ENCODE measurements around the gene PLXNA3. TPM values are rescaled to one million over a fixed set of nuclear protein-coding genes. Genes with fewer than 3 reads are reported as not detected.

PLXNA3 gene
- total and polyA plus RNA-seq, 10 of the 15 experiments (the other 5 are each of a cell fraction or from before 2014, with no cell fraction given): 0.26 to 26.8 (median 3.4) TPM

GRCh38 chrX:154512879-154513553 lies 54.9 kb downstream of the PLXNA3 start:
- DNase-seq (ENCODE audit: low read depth, low spot score) (no peak), ATAC-seq (no peak), FAIRE-seq (no peak)
- ChIA-PET SMC1A (ENCODE audit: uncharacterized antibody, unreplicated experiment) (interaction anchor here (1.1 kb wide), 1 partner anchor 14 kb away, joined by 3 read pairs; no protein-coding TSS in a partner anchor), RAD21 (ENCODE audit: unreplicated experiment) (no interaction called here), POLR2A (no interaction called here), CTCF (no interaction called here)
- Histone ChIP-seq H2AFZ (ENCODE audit: control insufficient read depth, low read depth, low read length) (no peak overlapping the region), H3K9me3 (replicated peaks; ENCODE audit: control insufficient read depth, insufficient read depth, low read length) (no peaks in the 10 kb centered on the region; the same call in 2 of the 3 replicates), H4K20me1 (ENCODE audit: control insufficient read depth, insufficient read depth) (no peaks in the 10 kb centered on the region), H3K27me3 (replicated peaks in 1 of 2; ENCODE audit: control insufficient read depth in 2 of 2, insufficient read depth in 2 of 2, low read length in 1 of 2) (no peaks in the 10 kb centered on the region), H3K36me3 (ENCODE audit: control insufficient read depth in 2 of 2, insufficient read depth in 2 of 2, low read length in 1 of 2) (no peaks in the 10 kb centered on the region), H3K4me1 (ENCODE audit: control insufficient read depth, insufficient read depth, low read length) (no peaks in the 10 kb centered on the region), H3K79me2 (ENCODE audit: control insufficient read depth, insufficient read depth, low read length) (no peaks in the 10 kb centered on the region; the same call in none of the 2 replicates), H3K9ac (ENCODE audit: control insufficient read depth, insufficient read depth, low read length) (no peak overlapping the region), H3K4me3 (no peak overlapping the region), H3K27ac (ENCODE audit: control insufficient read depth, insufficient read depth) (no peak overlapping the region), H3K4me2 (ENCODE audit: control insufficient read depth, insufficient read depth) (no peak overlapping the region)
- in situ Hi-C loops (cut with MboI) (no loop called here), intact Hi-C loops (cut with micrococcal nuclease; ENCODE audit: unreplicated experiment) (no loop called here)
- BruUV-seq (replicated peaks): no TSS peak
- TF ChIP-seq CBX5 (IDR thresholded peaks at IDR 0.05; ENCODE audit: low read depth) (no peak), ELK1 (IDR thresholded peaks at IDR 0.05; ENCODE audit: low read depth, low read length) (no peak), CUX1 (IDR thresholded peaks at IDR 0.05; ENCODE audit: insufficient replicate concordance, low read depth, low read length) (no peak), MYB (IDR thresholded peaks at IDR 0.05; ENCODE audit: borderline replicate concordance, low read depth, low read length) (no peak), GATAD2B (conservative IDR thresholded peaks at IDR 0.05; ENCODE audit: low read depth) (no peak), JUND (IDR thresholded peaks at IDR 0.05; ENCODE audit: low read depth, low read length) (no peak), RFX5 (IDR thresholded peaks at IDR 0.05; ENCODE audit: low read depth, low read length) (no peak), MEF2A (IDR thresholded peaks at IDR 0.05; ENCODE audit: insufficient read depth, low read depth, low read length) (no peak), ZNF274 (IDR thresholded peaks at IDR 0.05; ENCODE audit: insufficient read depth, insufficient read length) (no peak), ASH2L (IDR thresholded peaks at IDR 0.05; ENCODE audit: borderline replicate concordance, low read depth) (no peak), HDAC2 (IDR thresholded peaks at IDR 0.05) (no peak), KDM1A (IDR thresholded peaks at IDR 0.05; ENCODE audit: borderline replicate concordance) (no peak), GABPA (IDR thresholded peaks at IDR 0.05; ENCODE audit: low read depth) (no peak), SIN3A (IDR thresholded peaks at IDR 0.05; ENCODE audit: low read depth, low read length) (no peak), ZBTB4 (CRISPR knock-in tag; IDR thresholded peaks at IDR 0.05) (no peak)
- 78% methylated on average over 16 of the region's 16 CpGs for WGBS (ENCODE audit: insufficient coverage, insufficient replicate concordance, low lambda C conversion rate, missing lambda C conversion rate)
